Measurements from ENCODE around the gene TOP2B.

TOP2B gene

DNA sequence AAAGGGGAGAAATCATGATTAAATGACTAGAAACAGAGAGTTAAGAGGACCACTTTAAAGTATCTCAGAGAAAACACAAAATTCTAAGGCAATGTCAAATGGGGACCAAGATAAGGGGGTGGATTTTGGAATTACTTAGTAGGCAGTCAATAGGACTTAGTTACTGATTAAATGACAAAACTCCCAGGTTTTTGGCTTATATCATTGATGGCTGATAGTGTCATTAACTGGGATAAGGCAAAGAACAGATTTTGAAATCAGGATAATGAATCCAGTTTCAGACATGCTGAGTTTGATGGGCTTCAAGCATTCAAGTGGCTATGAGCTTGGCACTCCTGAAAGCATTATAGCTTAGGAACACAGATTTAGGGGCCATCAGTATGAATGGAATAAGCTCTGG lies 53.9 kb downstream of the TOP2B start:
- no peak for DNase-seq

DNA sequence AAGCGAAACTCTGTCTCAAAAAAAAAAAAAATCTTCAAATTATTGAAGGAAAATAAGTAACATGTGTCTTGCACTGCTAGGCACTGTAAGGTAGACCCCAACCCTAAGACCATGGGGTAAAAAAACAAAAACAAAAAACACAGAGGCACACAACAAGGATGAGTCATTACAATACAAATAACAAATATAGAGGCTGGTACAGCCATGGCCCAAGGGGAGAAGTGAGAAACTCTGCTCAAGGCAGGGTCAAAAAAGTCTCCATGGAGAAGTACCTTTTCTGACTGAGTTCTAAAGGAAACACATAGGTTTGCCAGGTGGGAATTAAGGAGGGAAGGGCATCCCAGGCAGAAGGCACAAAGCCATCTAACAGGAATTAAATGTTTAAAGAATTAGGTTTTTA lies 54.5 kb downstream of the TOP2B start:
- DNase-seq, result no peak

- no peak for DNase-seq
These were observed 60.5 kb downstream of the TOP2B start for GRCh38 chr3:25604107-25604805.

GRCh38 chr3:25603703-25604102 lies 61.0 kb downstream of the TOP2B start:
- DNase-seq, result no peak

DNA sequence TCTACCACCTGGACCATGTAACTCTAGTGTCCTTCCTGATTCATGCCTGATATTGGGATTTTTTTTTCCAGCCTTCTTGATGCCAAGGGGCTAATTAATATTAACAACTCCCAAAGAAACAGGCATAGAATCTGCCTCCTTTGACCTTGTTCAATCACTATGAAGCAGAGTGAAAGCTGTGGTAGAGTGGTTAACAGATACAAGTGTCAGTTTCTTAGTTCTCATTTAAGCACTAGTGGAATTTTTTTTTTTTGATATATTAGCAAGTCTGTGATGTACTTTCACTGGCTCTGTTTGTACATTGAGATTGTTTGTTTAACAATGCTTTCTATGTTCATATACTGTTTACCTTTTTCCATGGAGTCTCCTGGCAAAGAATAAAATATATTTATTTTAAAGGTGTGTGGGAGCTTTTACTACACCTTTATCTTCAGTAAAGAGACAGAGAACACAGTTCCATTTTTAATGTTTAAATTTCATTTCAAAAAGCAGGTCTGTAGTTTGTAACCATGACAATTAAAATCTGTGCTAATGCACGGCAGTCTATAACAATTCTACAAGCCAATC lies 67.1 kb downstream of the TOP2B start:
- DNase-seq, result no peak

DNA sequence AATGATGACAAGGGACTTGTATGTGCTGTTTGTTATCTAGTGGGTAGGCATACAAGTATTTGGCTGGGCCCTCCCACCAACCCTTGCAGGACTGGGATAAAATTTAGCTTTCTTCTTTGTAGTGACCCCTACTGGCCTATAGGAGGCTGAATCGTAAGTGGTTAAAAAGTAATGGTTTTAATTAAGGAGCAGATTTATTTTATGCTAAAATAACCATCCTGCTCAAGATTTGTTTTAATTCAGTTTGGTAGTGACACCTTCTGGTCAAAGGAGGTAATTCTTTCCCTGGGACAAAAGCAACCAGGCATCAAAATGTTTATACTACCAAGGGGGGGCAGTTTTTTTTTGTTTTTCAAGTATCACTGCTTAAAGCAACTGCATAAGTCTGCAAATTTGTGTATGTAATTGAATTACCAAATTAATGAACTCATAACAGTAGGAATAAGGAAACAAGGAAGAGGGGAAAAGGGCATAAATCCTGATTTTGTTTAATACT lies 70.7 kb downstream of the TOP2B start:
- no peak for DNase-seq

- no peak for DNase-seq
These were observed 71.7 kb downstream of the TOP2B start for GRCh38 chr3:25593001-25593400.

DNA sequence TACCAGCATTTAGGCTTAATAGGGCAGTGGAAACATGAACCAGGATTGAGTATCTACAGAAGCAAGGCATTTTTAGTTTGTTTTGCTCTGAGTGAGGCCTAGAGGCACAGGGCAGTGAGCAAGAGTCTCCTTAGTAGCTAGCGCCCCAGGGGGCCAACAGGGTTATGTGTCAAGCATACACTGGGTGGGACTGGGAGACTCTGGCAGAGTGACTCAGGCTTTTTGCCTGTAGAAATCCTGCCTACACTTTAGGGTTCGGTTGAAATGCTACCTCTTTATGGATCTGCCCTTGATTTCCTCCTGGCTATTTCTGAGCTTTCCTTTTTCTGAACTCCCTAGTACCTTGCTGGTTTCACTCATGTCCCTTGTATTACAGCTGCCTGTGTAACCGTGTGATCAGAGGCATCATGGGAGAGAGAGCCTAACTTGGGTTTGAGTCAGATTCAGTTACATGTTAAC lies 72.2 kb downstream of the TOP2B start:
- DNase-seq, result no peak

- no peak for DNase-seq
These were observed 74.9 kb downstream of the TOP2B start for GRCh38 chr3:25589783-25590258.

DNA sequence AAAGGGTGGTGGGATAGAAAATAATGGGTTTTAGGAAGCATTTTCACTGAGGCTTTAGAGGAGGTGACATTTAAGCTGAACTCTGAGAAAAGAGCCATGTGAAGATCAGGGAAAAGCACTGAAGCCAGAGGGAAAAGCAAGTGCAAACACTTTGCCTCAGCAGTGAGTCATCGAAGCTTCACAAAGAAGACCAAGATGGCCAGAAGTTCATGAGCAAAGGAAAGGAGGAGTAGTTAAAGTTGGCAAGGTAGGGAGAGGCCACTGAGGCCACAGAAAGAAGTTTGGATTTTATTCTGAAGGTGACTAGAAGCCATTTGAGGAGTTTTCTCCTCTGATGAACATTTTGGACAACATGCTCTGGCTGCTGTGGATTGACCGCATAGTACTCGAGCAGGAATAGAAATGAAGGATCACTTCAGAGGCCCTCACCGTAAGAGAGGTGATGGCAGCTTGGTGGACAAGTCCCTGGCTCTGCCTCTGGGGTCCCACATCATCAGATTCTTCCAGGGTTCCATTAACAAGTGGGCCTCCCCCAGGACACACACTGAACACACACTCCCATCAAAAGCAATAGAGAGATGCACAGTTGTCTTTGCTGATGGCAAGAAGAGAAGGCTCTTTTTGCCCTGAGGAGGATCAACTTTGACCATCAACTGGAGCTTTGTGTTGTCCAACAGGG lies 75.5 kb downstream of the TOP2B start:
- no peak for DNase-seq

GRCh38 chr3:25588441-25589103 lies 76.1 kb downstream of the TOP2B start:
- no peak for DNase-seq

DNA sequence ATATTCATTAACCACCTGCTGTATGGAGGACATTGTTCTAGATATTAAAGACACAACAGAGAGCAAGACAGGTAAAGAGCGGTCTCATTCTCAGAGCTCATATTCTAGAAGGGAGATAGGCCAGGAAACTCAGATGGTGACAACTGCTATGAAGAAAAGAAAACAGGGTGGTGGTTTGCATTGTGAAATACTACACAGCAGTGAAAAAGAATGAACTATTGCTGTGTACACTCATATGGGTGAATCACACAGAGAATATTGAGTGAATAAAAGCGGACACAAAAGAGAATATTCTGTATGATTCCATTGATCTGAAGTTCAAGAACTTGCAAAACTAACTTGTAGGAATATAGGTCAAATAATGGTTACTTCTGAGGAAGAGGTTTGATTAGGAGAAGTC lies 76.7 kb downstream of the TOP2B start:
- no peak for DNase-seq

DNA sequence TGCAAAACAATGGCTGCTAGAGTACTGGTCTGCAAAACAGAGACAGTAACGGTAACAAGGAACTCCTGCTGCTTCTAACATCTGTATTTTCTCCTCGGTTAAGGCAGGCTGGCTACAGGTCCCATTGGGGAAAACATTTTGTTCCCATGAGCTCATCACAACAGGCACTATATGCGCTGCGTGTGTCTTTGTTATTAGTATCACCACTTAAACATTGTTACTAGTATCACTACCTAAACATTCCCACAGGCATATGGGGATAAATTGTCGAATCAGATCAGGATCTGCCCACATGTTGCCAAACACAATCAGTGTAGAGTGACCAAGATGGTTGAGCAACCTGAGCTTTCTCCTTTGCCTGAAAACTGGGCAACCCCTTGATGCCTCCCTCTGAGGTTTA lies 77.2 kb downstream of the TOP2B start:
- DNase-seq, result no peak

GRCh38 chr3:25587094-25587493 lies 77.6 kb downstream of the TOP2B start:
- DNase-seq, result no peak

DNA sequence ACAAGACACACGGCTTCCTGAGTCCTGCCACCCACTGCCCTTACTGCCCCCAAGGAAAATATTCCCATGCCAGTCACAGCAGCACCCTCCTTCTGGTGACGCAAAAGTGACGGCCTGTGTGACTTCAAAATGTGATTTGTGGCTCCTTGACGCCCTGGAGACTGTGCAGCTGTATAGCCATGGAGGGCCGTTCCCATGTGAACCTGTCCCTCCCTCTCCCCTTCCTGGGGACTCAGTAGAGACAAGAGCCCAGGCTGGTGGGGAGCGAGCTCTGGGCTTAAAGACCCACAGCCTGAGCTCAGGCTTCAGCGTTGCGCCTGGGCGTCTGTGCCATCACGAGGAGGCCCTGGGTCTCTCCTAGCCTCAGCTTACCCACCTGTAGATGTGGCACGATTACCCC lies 78.2 kb downstream of the TOP2B start:
- no peak for DNase-seq

GRCh38 chr3:25586167-25586505 lies 78.6 kb downstream of the TOP2B start:
- DNase-seq, result no peak

- no peak for DNase-seq
These were observed 79.1 kb downstream of the TOP2B start for GRCh38 chr3:25585361-25586166.

GRCh38 chr3:25584011-25584789 lies 80.5 kb downstream of the TOP2B start:
- no peak for DNase-seq

- DNase-seq, result no peak
These were observed 81.4 kb downstream of the TOP2B start for GRCh38 chr3:25583343-25583742.

- DNase-seq, result no peak
These were observed 82.5 kb downstream of the TOP2B start for GRCh38 chr3:25582242-25582641.

DNA sequence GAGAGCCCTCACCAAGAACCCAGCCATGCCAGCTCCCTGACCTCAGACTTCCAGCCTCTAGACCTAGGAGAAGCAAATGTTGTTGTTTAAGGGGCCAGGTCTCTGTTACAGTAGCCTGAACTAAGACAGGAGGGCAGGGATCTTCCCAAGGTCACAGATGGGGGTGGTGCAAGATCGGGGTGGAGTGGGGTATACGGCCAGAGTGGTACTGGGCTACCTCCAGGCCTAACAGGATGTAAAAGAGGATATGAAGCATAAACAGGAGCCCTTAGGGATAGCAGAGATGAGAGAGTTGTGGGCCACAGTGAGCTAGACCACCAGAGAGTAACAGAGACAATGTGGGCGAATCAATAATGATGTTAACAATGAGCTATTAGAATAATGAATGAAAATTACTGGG lies 82.9 kb downstream of the TOP2B start:
- no peak for DNase-seq

DNA sequence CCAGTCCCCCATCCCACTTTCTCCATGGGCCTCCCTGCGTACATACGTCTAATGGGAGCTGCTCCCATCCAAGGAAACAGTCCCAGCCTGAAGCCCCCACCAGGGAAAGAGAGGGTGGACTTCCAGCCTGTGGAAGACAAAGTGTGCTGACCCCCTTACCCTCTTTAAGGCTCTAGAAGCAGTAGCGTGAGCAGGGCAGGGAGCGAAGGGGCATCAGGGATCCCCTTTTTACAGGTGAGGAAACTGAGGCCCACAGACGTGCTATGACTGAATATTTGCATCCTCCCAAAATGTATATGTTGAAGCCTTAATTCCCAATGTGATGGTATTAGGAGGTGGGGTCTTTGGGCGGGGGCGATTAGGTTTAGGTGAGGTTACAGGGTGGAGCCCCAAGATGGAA lies 83.4 kb downstream of the TOP2B start:
- DNase-seq, result no peak
